ENCODE measurements around the gene TNFAIP8L3. TPM values are rescaled to one million over a fixed set of nuclear protein-coding genes. Genes with fewer than 3 reads are reported as not detected.
"Not testable (repeated sequence)": the region's sequence is repeated elsewhere in the genome, so short reads cannot be mapped to it uniquely, and the experiment has no call there.

TNFAIP8L3 gene
- total RNA-seq, 1 donor from 2014 or later, result 1.9 TPM

DNA sequence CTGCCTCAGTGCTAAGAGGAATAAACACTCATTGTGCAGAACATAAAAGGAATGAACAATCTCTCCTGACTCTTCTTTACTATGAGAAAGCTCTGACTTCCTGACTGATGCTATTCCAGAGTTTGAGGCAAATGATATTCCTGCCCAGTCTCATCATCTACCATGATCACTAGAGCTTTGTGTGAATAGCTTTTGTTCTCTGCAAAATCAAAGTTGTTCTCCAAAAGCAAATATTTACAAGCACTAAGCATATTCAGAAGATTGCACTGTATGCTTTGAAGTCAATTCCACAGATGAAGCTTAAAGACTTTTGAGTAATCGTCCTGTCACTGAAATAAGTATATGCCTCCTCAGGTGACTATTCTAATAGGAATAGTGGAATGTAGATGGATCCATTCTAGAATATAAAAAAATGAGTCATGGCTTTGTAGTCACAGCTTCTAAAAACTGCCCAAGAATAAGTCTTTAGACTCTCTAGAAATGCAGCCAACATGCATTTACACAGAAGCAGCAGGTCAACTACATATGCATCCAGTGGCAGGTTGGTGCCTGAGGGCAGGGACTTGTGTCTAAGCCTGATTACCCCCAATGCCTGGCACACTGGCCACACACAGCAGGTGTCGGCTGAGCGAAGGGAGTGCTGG, 34.6 kb downstream of the TNFAIP8L3 start:
- no peak for DNase-seq

- DNase-seq, result no peak
Observed at GRCh38 chr15:51054535-51054934, 40.2 kb downstream of the TNFAIP8L3 start.

GRCh38 chr15:51053571-51053970, 41.1 kb downstream of the TNFAIP8L3 start:
- no peak for DNase-seq

DNA sequence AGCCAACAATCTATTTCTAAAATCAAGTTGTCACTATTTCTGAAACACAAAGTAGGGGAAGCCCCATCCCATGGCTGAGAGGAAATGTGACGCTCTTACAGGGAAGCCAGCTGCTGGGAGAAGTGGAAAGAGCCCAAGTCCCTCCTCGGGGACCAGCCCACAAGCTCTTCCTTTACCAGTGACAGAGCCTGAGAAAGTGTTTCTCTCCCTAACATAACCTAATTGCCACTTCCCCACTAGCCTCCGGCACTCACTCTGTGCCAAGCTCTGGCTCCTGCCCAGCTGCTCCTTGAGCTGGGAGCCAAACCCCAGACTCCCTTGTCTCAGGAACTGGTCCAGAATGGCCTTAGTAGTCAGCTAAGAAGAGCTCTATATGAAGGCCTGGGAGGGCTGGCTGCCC, 42.9 kb downstream of the TNFAIP8L3 start:
- DNase-seq, result no peak

- no peak for DNase-seq
Observed at GRCh38 chr15:51049081-51049480, 45.6 kb downstream of the TNFAIP8L3 start.

DNA sequence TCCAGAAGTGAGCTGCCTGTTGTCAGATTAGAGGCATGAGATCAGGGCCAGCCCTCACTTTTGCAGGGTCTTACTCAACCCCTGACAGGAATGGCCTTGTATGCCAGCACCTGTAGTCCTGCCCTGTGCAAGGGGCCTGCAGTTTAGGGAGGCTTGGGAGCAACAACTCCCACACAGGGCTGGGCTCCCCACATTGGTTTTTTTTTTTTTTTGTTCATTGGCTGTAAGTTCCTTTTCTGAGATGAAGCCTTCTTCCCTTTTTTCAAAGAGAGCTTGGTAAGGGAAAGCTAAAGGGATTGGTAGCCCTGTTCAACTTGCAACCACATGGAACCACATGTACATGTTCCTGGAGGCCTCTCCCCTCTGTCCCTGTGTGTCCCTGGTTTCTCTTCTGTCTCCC, 46.4 kb downstream of the TNFAIP8L3 start:
- DNase-seq, result no peak

DNA sequence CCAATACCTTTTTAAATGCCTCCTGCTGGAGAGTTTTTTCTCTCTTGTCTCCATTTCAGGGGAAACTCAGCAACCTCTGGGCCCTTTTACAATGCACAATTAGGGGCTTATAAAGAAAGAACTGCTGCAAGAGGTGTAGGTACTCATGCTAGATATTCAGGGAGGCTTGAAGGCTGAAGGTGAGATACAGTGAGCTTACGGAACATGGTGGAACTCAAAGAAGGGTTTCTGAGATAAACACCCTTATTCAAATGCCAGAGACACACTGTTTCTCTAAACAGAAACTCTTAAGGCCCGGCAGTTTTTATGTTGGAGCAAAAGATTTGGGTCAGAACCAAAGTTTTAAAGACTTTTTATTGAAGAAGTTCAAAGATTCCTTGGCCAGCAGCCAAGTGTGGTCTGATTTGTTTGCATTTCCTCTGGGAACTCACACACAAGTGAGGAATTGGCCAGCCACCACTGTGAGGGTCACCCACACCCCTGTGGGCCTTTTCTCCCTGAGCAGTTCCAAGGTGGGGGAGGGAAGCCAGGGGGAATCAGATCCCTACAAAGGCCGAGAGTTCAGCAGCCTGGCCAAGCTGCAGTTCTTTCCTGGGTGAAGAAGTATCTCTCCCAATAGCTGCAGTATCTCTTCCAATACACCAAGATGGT, 47.8 kb downstream of the TNFAIP8L3 start:
- DNase-seq, result no peak

- no peak for DNase-seq
Observed at GRCh38 chr15:51046016-51046415, 48.7 kb downstream of the TNFAIP8L3 start.

DNA sequence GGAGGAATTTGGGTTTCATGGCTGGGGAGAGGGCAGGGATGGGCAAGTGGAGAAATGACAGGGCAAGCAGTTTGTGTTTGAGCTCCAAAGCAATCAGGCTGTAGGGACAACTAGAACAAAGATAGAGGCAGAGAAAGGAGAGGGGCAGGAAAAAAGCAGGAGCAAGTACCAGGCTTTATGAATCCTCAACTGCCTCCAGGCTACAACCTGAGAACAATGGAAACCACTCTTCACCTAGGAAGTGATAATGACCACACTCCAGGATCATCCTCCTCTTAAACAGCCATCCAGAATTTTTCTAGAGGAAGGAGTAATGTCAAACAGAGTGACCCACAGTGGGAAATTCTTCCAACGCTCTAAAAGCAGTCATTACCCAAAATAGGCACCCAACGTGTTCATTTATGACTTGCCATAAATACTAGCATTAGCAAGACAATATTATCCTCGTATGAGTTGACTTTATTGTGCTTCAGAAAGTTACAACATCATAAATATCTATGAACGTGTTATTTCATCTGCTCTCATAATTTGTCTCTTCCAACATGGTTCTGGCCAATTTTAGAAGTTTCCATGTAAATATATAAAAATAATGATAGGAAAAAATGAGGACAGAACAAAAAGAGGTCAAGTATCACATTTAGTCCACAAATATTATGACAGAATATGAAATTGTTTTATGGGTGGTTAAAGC, 50.5 kb downstream of the TNFAIP8L3 start:
- DNase-seq, result no peak

- DNase-seq, result no peak
Observed at GRCh38 chr15:51038974-51039319, 55.8 kb downstream of the TNFAIP8L3 start.

- no peak for DNase-seq
Observed at GRCh38 chr15:51038162-51038973, 56.3 kb downstream of the TNFAIP8L3 start.

- DNase-seq, result not testable (repeated sequence)
Observed at GRCh38 chr15:51037474-51037873, 57.2 kb downstream of the TNFAIP8L3 start.

GRCh38 chr15:51030649-51031316, 63.9 kb downstream of the TNFAIP8L3 start:
- no peak for DNase-seq

- no peak for DNase-seq
Observed at GRCh38 chr15:51025454-51025846, 69.3 kb downstream of the TNFAIP8L3 start.

GRCh38 chr15:51024735-51025453, 69.8 kb downstream of the TNFAIP8L3 start:
- DNase-seq, result no peak

DNA sequence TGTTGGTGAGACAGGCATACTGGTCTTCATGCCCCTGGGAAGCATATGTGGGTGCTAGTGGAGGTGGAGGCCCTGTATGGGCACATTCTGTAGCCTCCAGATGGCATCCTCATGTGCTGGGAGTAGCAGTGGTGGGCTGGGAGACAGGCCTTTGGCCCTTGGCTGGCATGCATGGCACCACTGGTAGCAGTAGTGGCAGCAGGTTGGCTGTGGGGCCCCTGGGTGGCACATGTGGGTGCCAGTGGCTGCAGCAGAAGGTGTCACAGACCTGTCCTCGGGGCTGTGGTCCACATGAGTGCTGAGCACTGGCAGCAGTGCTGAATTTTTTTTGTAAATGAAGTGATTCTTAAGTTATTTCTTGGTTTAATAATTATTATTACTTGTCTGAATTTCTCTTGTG, 71.2 kb downstream of the TNFAIP8L3 start:
- no peak for DNase-seq

GRCh38 chr15:51022206-51022605, 72.5 kb downstream of the TNFAIP8L3 start:
- DNase-seq, result no peak

GRCh38 chr15:51016615-51017014, 78.1 kb downstream of the TNFAIP8L3 start:
- no peak for DNase-seq

DNA sequence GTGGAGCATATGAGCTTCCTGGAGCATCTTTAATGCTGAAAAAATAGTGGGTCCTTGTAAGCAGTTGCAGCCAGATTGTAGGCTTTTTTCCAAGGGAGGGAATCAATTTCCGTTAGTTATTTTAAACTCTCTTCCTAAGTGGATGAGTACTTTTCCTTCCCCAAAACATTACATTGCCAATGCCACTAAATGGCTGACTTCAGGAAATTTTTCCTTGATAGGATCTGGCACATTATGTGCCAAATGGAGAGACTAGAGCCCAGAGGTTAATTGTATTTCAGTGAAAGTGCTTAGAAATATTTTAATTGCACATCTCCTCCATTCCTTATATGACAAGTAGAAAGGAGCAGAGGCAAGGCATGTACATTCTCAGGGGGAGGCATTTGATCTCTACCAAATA, 83.5 kb downstream of the TNFAIP8L3 start:
- no peak for DNase-seq

GRCh38 chr15:51007131-51007666, 87.5 kb downstream of the TNFAIP8L3 start:
- DNase-seq, result no peak
